Panc1 (cell line): ENCODE results near the gene PLCE1. TPM values are rescaled to one million over a fixed set of nuclear protein-coding genes. Genes with fewer than 3 reads are reported as not detected.

Source experiments
- ATAC-seq: fragments of 200-7000 bp; cut with Tn5 transposase; 2 replicates; pipeline ENCODE4 v1.9.1; 2020; ENCODE audit warnings: mild to moderate bottlenecking, moderate library complexity
- BruUV-seq: library from RNA; stranded (reverse); fragments of 400-500 nt; replicated peaks from 2 replicates; lab custom pipeline; 2021; lab: Mats Ljungman, UMichigan
- CTCF ChIA-PET: fragments of 300-600 bp; sonication (Branson Sonifier 250); formaldehyde crosslinking; loops from one replicate; lab custom pipeline; 2022; ENCODE audit warnings: antibody characterized with exemption; lab: Charles Lee
- POLR2A ChIA-PET: fragments of 300-600 bp; sonication (Branson Sonifier 250); formaldehyde crosslinking; loops from one replicate; lab custom pipeline; 2022; ENCODE audit warnings: antibody characterized with exemption; lab: Charles Lee
- DNase-seq: peaks from one replicate; pipeline ENCODE4 v3.0.0-alpha.2; 2010; ENCODE audit warnings: low read depth, low spot score
- H3K27ac ChIP-seq: 2 replicates; pipeline ENCODE4 v1.5.1; 2011; ENCODE audit warnings: mild to moderate bottlenecking, low read length, inconsistent platforms
- H3K27me3 ChIP-seq: fragments of 200-500 bp; sonication (Bioruptor generic); 2 replicates; pipeline ENCODE4 v1.6.0; 2014; ENCODE audit warnings: low read length, inconsistent platforms; ENCODE audit not compliant: control insufficient read depth, insufficient read depth
- H3K36me3 ChIP-seq: fragments of 200-500 bp; sonication (Bioruptor generic); 2 replicates; pipeline ENCODE4 v1.5.1; 2014; ENCODE audit warnings: inconsistent platforms, mild to moderate bottlenecking, low read length, moderate library complexity; ENCODE audit not compliant: control insufficient read depth, insufficient read depth
- H3K4me1 ChIP-seq: 2 replicates; pipeline ENCODE4 v1.5.1; 2011; ENCODE audit warnings: inconsistent platforms, mild to moderate bottlenecking, low read length, moderate library complexity; ENCODE audit not compliant: control insufficient read depth, insufficient read depth
- H3K4me3 ChIP-seq, 2 experiments: 2 replicates each; pipeline ENCODE4 v1.5.1; 2011 to 2012; ENCODE audit warnings: low read depth in 2 of 2, low read length in 2 of 2, mild to moderate bottlenecking in 2 of 2, inconsistent platforms in 1 of 2, moderate library complexity in 1 of 2
- H3K9me3 ChIP-seq: fragments of 200-500 bp; sonication (Bioruptor generic); 2 replicates; pipeline ENCODE4 v1.5.1; 2014; ENCODE audit warnings: low read depth, mild to moderate bottlenecking, inconsistent platforms, low read length, moderate library complexity; ENCODE audit not compliant: control insufficient read depth, insufficient read depth
- POLR2AphosphoS5 ChIP-seq: IDR thresholded peaks from 2 replicates; pipeline ENCODE4 v1.6.1; 2012; ENCODE audit warnings: mild to moderate bottlenecking, low read depth, low read length, moderate library complexity
- SIN3A ChIP-seq: IDR thresholded peaks from 2 replicates; pipeline ENCODE4 v1.6.1; 2012; ENCODE audit warnings: low read depth, mild to moderate bottlenecking, low read length, moderate library complexity, borderline replicate concordance; ENCODE audit not compliant: insufficient read depth
- TCF7L2 ChIP-seq: IDR thresholded peaks from 2 replicates; pipeline ENCODE4 v1.6.1; 2011; ENCODE audit warnings: mild to moderate bottlenecking, low read depth, low read length, inconsistent platforms
- in situ Hi-C: cut with HindIII; loops from 2 replicates; pipeline ENCODE4 v1.10.0; 2016; ENCODE audit warnings: low sequenced_read_pairs, low pct_unique_long_range_greater_than_20kb
- intact Hi-C: fragments of 100-400 bp; cut with micrococcal nuclease; formaldehyde crosslinking; loops from one replicate; pipeline ENCODE4 v1.10.0; 2022; ENCODE audit not compliant: unreplicated experiment
- total RNA-seq: library from RNA; stranded (reverse); gene quantifications from one replicate; pipeline ENCODE4 v1.2.1, GENCODE V29; 2021; ENCODE audit not compliant: unreplicated experiment
- TF ChIP-seq, protein P1 (sequence below): fragments of 450-650 bp; IDR thresholded peaks from 2 replicates; pipeline ENCODE4 v1.5.1; 2017; ENCODE audit warnings: mild to moderate bottlenecking
- TF ChIP-seq, protein P2 (sequence below), 2 experiments: IDR thresholded peaks; 2 replicates each; pipeline ENCODE4 v1.6.1; 2011 to 2012; ENCODE audit warnings: low read depth in 2 of 2, control low read depth in 1 of 2, low read length in 1 of 2, mild to moderate bottlenecking in 1 of 2, moderate library complexity in 1 of 2; ENCODE audit not compliant: insufficient read depth in 1 of 2

PLCE1 gene
- total RNA-seq, 1 experiment from 2014 or later: 39.7 TPM

DNA sequence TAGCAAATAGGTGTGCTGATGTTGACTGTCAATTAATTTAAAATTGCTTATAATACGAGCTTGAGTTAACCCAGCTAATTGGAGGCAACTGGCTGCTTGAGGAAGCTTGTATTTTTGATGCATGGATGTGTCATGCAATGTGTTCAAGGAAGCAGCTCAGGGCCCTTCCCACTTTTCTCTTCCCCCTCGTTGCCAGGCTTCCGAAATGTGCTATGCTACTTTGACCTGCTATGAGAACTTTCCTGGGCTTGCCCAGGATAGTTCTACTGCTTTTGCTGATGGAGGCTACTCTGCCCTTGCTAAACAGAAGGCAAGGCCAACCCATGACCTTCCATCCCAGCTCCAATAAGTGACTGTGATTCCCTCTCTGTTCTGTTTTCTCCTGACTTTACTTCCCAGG lies 24.4 kb downstream of the PLCE1 start:
- intact Hi-C loops: no loop called here
- no peak for DNase-seq
- no peak for ATAC-seq
- BruUV-seq: no TSS peak
- Histone ChIP-seq H3K9me3 (peaks cover 5% of the 10 kb centered on the region; the same call in 1 of the 2 replicates), H3K4me1 (peaks cover 36% of the 10 kb centered on the region), H3K27ac (no peak overlapping the region), H3K4me3 (no peak overlapping the region), H3K27me3 (no peaks in the 10 kb centered on the region), H3K36me3 (no peaks in the 10 kb centered on the region)
- in situ Hi-C loops: no loop called here
- TF ChIP-seq TCF7L2 (no peak), POLR2AphosphoS5 (no peak), SIN3A (no peak)
- TF ChIP-seq, protein P1, sequence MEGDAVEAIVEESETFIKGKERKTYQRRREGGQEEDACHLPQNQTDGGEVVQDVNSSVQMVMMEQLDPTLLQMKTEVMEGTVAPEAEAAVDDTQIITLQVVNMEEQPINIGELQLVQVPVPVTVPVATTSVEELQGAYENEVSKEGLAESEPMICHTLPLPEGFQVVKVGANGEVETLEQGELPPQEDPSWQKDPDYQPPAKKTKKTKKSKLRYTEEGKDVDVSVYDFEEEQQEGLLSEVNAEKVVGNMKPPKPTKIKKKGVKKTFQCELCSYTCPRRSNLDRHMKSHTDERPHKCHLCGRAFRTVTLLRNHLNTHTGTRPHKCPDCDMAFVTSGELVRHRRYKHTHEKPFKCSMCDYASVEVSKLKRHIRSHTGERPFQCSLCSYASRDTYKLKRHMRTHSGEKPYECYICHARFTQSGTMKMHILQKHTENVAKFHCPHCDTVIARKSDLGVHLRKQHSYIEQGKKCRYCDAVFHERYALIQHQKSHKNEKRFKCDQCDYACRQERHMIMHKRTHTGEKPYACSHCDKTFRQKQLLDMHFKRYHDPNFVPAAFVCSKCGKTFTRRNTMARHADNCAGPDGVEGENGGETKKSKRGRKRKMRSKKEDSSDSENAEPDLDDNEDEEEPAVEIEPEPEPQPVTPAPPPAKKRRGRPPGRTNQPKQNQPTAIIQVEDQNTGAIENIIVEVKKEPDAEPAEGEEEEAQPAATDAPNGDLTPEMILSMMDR: no peak
- TF ChIP-seq, protein P2, sequence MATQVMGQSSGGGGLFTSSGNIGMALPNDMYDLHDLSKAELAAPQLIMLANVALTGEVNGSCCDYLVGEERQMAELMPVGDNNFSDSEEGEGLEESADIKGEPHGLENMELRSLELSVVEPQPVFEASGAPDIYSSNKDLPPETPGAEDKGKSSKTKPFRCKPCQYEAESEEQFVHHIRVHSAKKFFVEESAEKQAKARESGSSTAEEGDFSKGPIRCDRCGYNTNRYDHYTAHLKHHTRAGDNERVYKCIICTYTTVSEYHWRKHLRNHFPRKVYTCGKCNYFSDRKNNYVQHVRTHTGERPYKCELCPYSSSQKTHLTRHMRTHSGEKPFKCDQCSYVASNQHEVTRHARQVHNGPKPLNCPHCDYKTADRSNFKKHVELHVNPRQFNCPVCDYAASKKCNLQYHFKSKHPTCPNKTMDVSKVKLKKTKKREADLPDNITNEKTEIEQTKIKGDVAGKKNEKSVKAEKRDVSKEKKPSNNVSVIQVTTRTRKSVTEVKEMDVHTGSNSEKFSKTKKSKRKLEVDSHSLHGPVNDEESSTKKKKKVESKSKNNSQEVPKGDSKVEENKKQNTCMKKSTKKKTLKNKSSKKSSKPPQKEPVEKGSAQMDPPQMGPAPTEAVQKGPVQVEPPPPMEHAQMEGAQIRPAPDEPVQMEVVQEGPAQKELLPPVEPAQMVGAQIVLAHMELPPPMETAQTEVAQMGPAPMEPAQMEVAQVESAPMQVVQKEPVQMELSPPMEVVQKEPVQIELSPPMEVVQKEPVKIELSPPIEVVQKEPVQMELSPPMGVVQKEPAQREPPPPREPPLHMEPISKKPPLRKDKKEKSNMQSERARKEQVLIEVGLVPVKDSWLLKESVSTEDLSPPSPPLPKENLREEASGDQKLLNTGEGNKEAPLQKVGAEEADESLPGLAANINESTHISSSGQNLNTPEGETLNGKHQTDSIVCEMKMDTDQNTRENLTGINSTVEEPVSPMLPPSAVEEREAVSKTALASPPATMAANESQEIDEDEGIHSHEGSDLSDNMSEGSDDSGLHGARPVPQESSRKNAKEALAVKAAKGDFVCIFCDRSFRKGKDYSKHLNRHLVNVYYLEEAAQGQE (IDR thresholded peaks at IDR 0.05; ENCODE audit: insufficient read depth in 1 of 2, low read depth in 2 of 2, low read length in 1 of 2): no peak
- ChIA-PET CTCF (no interaction called here), POLR2A (interaction anchor here (0.6 kb wide), 1 partner anchor 559 kb away, joined by 3 read pairs; no protein-coding TSS in a partner anchor)

DNA sequence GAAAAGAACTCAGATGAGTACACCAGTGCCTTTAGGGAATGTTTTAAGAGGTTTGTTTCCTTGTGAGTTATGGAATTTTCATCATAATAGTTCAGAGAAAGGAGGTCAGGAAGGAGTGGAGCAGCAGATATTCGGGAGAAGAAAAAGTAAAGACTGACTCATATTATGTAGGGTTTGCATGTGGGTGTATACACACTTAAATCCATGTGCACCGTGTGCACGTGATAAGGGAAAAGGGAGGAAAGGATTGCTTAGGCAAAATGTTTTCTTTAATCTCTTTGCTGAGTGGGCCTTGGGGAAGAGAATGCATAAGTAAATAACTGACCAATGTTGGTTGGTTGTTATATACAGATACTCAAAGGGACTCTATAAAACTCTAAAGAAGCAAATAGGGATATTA lies 30.2 kb downstream of the PLCE1 start:
- ChIA-PET CTCF (no interaction called here), POLR2A (no interaction called here)
- H3K36me3 ChIP-seq: no peaks in the 10 kb centered on the region
- peaks cover 42% of the 10 kb centered on the region; the same call in 1 of the 2 replicates for H3K9me3 ChIP-seq
- H3K4me3 ChIP-seq: no peak overlapping the region
- in situ Hi-C loops: no loop called here
- ATAC-seq (no peak), DNase-seq (no peak)
- BruUV-seq: no TSS peak
- TF ChIP-seq POLR2AphosphoS5 (no peak), TCF7L2 (no peak)
- intact Hi-C loops: no loop called here
- no peak overlapping the region for H3K27ac ChIP-seq
- no peaks in the 10 kb centered on the region; the same call in 1 of the 2 replicates for H3K4me1 ChIP-seq
- no peaks in the 10 kb centered on the region for H3K27me3 ChIP-seq

- BruUV-seq: no TSS peak
- H3K4me1 ChIP-seq: no peaks in the 10 kb centered on the region; the same call in 1 of the 2 replicates
- ChIA-PET CTCF (no interaction called here), POLR2A (no interaction called here)
- in situ Hi-C loops: no loop called here
- ATAC-seq (no peak), DNase-seq (no peak)
- H3K4me3 ChIP-seq: no peak overlapping the region
- no peaks in the 10 kb centered on the region for H3K27me3 ChIP-seq
- no peaks in the 10 kb centered on the region for H3K36me3 ChIP-seq
- intact Hi-C loops: no loop called here
- H3K27ac ChIP-seq: no peak overlapping the region
- peaks cover 47% of the 10 kb centered on the region; the same call in 1 of the 2 replicates for H3K9me3 ChIP-seq
- TF ChIP-seq, protein P2 (IDR thresholded peaks at IDR 0.05; ENCODE audit: insufficient read depth in 1 of 2, low read depth in 2 of 2, low read length in 1 of 2): no peak
Observed at GRCh38 chr10:94024407-94024806, 30.7 kb downstream of the PLCE1 start.
